AG04449 (cell line): ENCODE data around the gene RDH8.

ENCODE experiments used
- CTCF ChIA-PET: fragments of 350-600 bp; formaldehyde crosslinking; extraction: SDS; loops from one replicate; lab custom pipeline; 2021; ENCODE audit warnings: antibody characterized with exemption; lab: Yijun Ruan, JAX
- POLR2A ChIA-PET: fragments of 400-600, 350-600 bp; formaldehyde crosslinking; extraction: SDS; loops from one replicate; lab custom pipeline; 2020; ENCODE audit warnings: antibody characterized with exemption, inconsistent platforms; lab: Yijun Ruan, JAX
- DNase-seq: peaks from one replicate; pipeline ENCODE4 v3.0.0-alpha.2; 2010; ENCODE audit warnings: low read depth, low spot score
- H3K4me3 ChIP-seq: 2 replicates; pipeline ENCODE4 v1.5.1; 2011; ENCODE audit warnings: low read depth, mild to moderate bottlenecking, control low read depth, low read length
- TF ChIP-seq, protein P1 (sequence below): IDR thresholded peaks from one replicate; pipeline ENCODE4 v1.5.1; 2011; ENCODE audit warnings: mild to moderate bottlenecking, moderate library complexity, low read length, control low read depth, inconsistent platforms; ENCODE audit not compliant: insufficient read depth; ENCODE audit errors: missing control alignments

RDH8 gene, protein sequence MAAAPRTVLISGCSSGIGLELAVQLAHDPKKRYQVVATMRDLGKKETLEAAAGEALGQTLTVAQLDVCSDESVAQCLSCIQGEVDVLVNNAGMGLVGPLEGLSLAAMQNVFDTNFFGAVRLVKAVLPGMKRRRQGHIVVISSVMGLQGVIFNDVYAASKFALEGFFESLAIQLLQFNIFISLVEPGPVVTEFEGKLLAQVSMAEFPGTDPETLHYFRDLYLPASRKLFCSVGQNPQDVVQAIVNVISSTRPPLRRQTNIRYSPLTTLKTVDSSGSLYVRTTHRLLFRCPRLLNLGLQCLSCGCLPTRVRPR

DNA sequence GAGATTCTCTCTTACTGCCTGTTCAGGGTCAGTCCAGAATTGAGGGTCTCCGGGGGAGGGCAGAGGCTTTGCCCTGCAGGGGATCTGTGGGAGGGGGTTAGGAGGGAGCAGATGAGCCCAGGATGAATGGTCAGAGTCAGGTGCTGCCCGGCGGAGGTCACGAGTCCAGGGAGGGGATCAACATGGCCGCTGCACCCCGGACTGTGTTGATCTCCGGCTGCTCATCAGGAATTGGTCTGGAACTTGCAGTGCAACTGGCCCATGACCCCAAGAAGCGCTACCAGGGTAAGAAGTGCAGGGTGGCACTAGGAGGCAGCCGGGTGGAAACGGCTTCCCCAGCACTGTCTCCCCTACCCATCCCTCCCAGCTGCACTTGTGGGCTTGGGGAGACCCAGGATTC is at the start of gene RDH8:
RDH8 (plus strand) TSS at position 168 of the 400 bp plus-strand sequence; CDS start at position 183, 15 bp downstream.
- ChIA-PET POLR2A (no interaction called here), CTCF (interaction anchor here (1.2 to 2.5 kb wide), 4 partner anchors 9 to 14 kb away, joined by 3 to 13 read pairs (median 9); no protein-coding TSS in a partner anchor)
- H3K4me3 ChIP-seq, result no peak within 1 kb of the TSS
- no peak for DNase-seq
- TF ChIP-seq, protein P1, sequence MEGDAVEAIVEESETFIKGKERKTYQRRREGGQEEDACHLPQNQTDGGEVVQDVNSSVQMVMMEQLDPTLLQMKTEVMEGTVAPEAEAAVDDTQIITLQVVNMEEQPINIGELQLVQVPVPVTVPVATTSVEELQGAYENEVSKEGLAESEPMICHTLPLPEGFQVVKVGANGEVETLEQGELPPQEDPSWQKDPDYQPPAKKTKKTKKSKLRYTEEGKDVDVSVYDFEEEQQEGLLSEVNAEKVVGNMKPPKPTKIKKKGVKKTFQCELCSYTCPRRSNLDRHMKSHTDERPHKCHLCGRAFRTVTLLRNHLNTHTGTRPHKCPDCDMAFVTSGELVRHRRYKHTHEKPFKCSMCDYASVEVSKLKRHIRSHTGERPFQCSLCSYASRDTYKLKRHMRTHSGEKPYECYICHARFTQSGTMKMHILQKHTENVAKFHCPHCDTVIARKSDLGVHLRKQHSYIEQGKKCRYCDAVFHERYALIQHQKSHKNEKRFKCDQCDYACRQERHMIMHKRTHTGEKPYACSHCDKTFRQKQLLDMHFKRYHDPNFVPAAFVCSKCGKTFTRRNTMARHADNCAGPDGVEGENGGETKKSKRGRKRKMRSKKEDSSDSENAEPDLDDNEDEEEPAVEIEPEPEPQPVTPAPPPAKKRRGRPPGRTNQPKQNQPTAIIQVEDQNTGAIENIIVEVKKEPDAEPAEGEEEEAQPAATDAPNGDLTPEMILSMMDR, result no peak

DNA sequence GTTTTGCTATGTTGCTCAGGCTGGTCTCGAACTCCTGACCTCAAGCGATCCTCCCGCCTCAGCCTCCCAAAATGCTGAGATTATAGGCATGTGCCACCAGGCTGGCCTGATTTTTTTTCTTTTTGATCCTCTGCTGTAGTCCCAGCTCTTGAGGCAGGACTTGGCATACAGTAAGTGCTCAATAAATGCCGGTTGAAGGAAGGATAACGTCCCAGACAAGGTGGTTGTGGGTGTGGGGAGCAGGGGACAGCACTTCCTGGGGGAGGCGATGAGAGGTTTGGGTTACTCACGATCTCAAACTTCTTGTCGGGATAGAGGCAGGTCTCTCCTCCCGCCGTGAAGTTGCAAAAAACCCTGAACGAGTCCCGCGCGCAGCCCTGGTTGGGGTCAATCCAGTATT is 47.3 kb upstream of the RDH8 start:
- POLR2A ChIA-PET, result no interaction called here
- DNase-seq, result no peak
- no peak overlapping the region for H3K4me3 ChIP-seq
- TF ChIP-seq, protein P1, result no peak
- CTCF ChIA-PET, result interaction anchor here (6.6 kb wide), 1 partner anchor 35 kb away, joined by 49 read pairs; no protein-coding TSS in a partner anchor

DNA sequence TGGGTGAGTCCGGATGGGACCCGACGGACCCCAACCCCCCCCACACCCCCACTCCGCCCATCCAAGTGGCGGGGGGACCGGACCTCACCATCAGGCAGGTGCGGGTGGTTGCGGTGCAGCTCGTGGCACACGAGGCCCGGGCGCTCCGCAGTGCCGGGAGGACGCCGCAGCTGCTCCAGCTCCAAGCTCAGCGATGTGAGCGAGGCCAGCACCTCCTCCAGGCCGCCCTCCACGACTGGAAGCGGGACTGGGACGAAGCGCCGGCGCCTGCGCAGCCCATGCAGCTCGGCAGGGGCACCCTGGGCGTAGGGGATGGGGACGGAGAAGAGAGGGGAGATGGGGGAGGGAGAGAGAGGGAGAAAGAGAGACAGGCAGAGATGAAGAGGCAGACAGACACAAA is 46.8 kb upstream of the RDH8 start:
- H3K4me3 ChIP-seq, result no peak overlapping the region
- CTCF ChIA-PET, result interaction anchor here (6.6 kb wide), 1 partner anchor 34 kb away, joined by 49 read pairs; no protein-coding TSS in a partner anchor
- POLR2A ChIA-PET, result no interaction called here
- TF ChIP-seq, protein P1, result no peak
- no peak for DNase-seq

DNA sequence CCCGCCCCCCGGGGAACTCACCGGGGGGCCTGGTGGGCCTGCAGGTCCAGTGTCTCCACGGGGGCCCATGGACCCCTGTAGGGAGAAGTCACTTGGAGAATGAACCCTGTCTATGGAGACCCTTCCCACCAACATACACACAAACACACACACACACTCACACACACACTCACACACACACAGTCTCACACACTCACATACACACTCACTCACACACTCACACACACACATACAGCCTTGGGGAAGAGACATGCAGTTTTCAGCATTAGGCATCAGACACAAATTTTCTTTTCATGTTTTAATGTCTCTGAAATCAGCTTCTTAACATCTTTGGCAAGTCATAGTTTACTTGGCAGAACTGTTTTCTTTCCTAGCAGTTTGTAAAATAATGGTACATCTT is 46.0 kb upstream of the RDH8 start:
- DNase-seq, result no peak
- CTCF ChIA-PET, result interaction anchor here (1.1 kb wide), 1 partner anchor 9 kb away, joined by 4 read pairs; no protein-coding TSS in a partner anchor
- H3K4me3 ChIP-seq, result no peak overlapping the region
- POLR2A ChIA-PET, result no interaction called here
- TF ChIP-seq, protein P1, result no peak

DNA sequence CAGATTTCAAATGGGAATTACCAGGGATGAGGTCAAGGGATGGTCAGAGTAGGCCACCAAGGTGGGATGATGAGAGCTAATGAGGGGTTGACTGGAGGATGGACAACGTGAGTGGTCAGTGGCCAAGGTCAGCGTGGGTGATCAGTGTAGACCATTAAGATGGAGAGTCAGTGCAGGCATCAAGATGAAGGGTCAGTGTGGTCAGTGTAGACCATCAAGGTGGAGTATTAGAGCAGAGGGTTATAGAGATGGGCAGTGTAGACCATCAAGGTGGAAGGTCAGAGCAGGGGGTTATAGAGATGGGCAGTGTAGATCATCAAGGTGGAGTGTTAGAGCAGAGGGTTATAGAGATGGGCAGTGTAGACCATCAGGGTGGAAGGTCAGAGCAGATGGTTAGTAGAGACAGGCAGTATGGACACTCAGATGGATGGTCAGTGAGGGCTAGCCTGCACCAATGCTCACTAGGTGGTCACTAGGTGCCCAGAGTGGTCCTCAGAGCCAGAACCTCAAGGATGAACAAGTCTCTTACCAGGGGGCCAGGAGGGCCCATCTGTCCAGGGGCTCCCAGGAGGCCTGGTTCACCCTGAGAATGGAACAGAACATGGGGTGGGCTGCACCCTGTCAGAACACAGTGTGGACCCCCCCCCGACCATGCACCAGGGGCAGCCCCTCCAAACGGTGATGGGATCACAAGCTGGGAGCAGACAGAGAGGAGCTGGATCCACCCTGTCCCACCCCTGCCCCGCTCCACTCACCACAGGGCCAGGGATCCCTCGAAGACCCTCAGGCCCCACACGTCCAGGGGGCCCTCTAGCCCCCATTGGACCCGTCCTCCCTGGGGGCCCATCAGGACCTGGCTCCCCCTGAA is 44.2 kb upstream of the RDH8 start:
- no peak for DNase-seq
- POLR2A ChIA-PET, result no interaction called here
- H3K4me3 ChIP-seq, result no peak overlapping the region
- TF ChIP-seq, protein P1, result no peak
- CTCF ChIA-PET, result interaction anchor here (1.0 kb wide), 1 partner anchor 39 kb away, joined by 4 read pairs; no protein-coding TSS in a partner anchor

DNA sequence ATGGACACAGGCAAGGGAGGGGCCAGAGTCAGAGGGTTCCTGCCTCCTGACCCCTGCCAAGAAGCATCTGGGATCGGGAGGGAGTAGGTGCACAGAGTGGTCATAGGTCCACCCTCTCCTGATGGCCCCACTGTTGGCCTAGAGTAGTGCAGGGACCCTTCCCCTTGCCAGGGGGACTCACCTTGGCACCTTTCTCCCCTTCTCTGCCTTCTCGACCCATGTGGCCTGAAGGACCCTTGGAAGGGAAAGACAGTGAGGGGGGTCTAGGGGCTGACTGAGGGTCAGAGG is 43.7 kb upstream of the RDH8 start:
- no peak for DNase-seq
- ChIA-PET POLR2A (no interaction called here), CTCF (no interaction called here)
- TF ChIP-seq, protein P1, result no peak
- no peak overlapping the region for H3K4me3 ChIP-seq
